Ectodermal cell (in vitro differentiated cells): Measurements from ENCODE around the gene OR14C36.

ENCODE experiments used
- H3K27ac ChIP-seq: 2 replicates; pipeline ENCODE4 v1.7.0; 2013; ENCODE audit warnings: mild to moderate bottlenecking, low read depth, low read length; ENCODE audit not compliant: insufficient read depth, poor library complexity, severe bottlenecking
- H3K27me3 ChIP-seq: 2 replicates; pipeline ENCODE4 v1.7.0; 2013; ENCODE audit warnings: mild to moderate bottlenecking, low read length; ENCODE audit not compliant: insufficient read depth, control insufficient read depth, poor library complexity, severe bottlenecking
- H3K36me3 ChIP-seq: one replicate; pipeline ENCODE4 v1.7.0; 2013; ENCODE audit warnings: low read length; ENCODE audit not compliant: control insufficient read depth, insufficient read depth
- H3K4me1 ChIP-seq: one replicate; pipeline ENCODE4 v1.7.0; 2013; ENCODE audit warnings: low read length; ENCODE audit not compliant: control insufficient read depth, insufficient read depth
- H3K4me3 ChIP-seq: 2 replicates; pipeline ENCODE4 v1.7.0; 2013; ENCODE audit warnings: low read depth, low read length, control low read depth; ENCODE audit not compliant: insufficient read depth
- H3K9me3 ChIP-seq: 2 replicates; pipeline ENCODE4 v1.7.0; 2013; ENCODE audit warnings: mild to moderate bottlenecking, low read length, moderate library complexity; ENCODE audit not compliant: control insufficient read depth
- WGBS, 2 experiments: methylation state at CpG; one replicate each; pipeline ENCODE4 v1.1.7; 2013; ENCODE audit warnings: missing lambda C conversion rate in 2 of 2; 5-methylcytosine and 5-hydroxymethylcytosine counted together

OR14C36 gene

GRCh38 chr1:248366609-248367008 lies 18.0 kb downstream of the OR14C36 start:
- Histone ChIP-seq H3K4me1 (no peaks in the 10 kb centered on the region), H3K4me3 (no peak overlapping the region), H3K27me3 (no peaks in the 10 kb centered on the region), H3K9me3 (peaks cover 3% of the 10 kb centered on the region), H3K27ac (no peak overlapping the region), H3K36me3 (no peaks in the 10 kb centered on the region)

- Histone ChIP-seq H3K36me3 (no peaks in the 10 kb centered on the region), H3K27me3 (no peaks in the 10 kb centered on the region), H3K4me3 (no peak overlapping the region), H3K4me1 (no peaks in the 10 kb centered on the region), H3K27ac (no peak overlapping the region), H3K9me3 (peaks cover 21% of the 10 kb centered on the region)
- 67 to 76% methylated on average over 5 of the region's 5 CpGs for WGBS, 2 experiments
Observed at GRCh38 chr1:248372394-248372793, 23.8 kb downstream of the OR14C36 start.

- Histone ChIP-seq H3K4me1 (no peaks in the 10 kb centered on the region), H3K27ac (no peak overlapping the region), H3K4me3 (no peak overlapping the region), H3K9me3 (peaks cover 21% of the 10 kb centered on the region), H3K36me3 (no peaks in the 10 kb centered on the region), H3K27me3 (no peaks in the 10 kb centered on the region)
- whole genome bisulfite sequencing, 2 experiments: 74 to 75% methylated on average over 4 of the region's 4 CpGs
Observed at GRCh38 chr1:248373761-248374160, 25.2 kb downstream of the OR14C36 start.

- Histone ChIP-seq H3K9me3 (peaks cover 25% of the 10 kb centered on the region), H3K27me3 (no peaks in the 10 kb centered on the region), H3K36me3 (no peaks in the 10 kb centered on the region), H3K4me3 (no peak within 1 kb of the TSS), H3K27ac (no peak within 1 kb of the TSS), H3K4me1 (no peaks in the 10 kb centered on the region)
Observed at GRCh38 chr1:248375446-248375845, 26.9 kb downstream of the OR14C36 start, which contains the start of gene OR2T6. TSS of gene OR2T6 (plus strand) at chr1:248375746. CDS start at chr1:248387609, 11,863 bp downstream.

- Histone ChIP-seq H3K27me3 (no peaks in the 10 kb centered on the region), H3K36me3 (no peaks in the 10 kb centered on the region), H3K27ac (no peak overlapping the region), H3K9me3 (peaks cover 25% of the 10 kb centered on the region), H3K4me1 (no peaks in the 10 kb centered on the region), H3K4me3 (no peak overlapping the region)
- WGBS, 2 experiments: 45 to 63% methylated on average over 3 of the region's 3 CpGs
Observed at GRCh38 chr1:248376916-248377315, 28.3 kb downstream of the OR14C36 start.

GRCh38 chr1:248380854-248381253 lies 32.3 kb downstream of the OR14C36 start:
- H3K27ac ChIP-seq: no peak overlapping the region
- no peaks in the 10 kb centered on the region for H3K27me3 ChIP-seq
- no peaks in the 10 kb centered on the region for H3K4me1 ChIP-seq
- WGBS, 2 experiments: 67 to 72% methylated on average over 2 to 3 of the region's 3 CpGs
- H3K9me3 ChIP-seq: peaks cover 18% of the 10 kb centered on the region
- H3K36me3 ChIP-seq: no peaks in the 10 kb centered on the region
- H3K4me3 ChIP-seq: no peak overlapping the region

- no peaks in the 10 kb centered on the region for H3K27me3 ChIP-seq
- peaks cover 23% of the 10 kb centered on the region for H3K9me3 ChIP-seq
- 58 to 64% methylated on average over 2 of the region's 2 CpGs for WGBS, 2 experiments
- no peak overlapping the region for H3K4me3 ChIP-seq
- H3K27ac ChIP-seq: no peak overlapping the region
- H3K36me3 ChIP-seq: no peaks in the 10 kb centered on the region
- no peaks in the 10 kb centered on the region for H3K4me1 ChIP-seq
Observed at GRCh38 chr1:248388426-248388825, 39.9 kb downstream of the OR14C36 start.

- 39 to 44% methylated on average over 2 of the region's 2 CpGs for WGBS, 2 experiments
- Histone ChIP-seq H3K27ac (no peak overlapping the region), H3K27me3 (no peaks in the 10 kb centered on the region), H3K36me3 (no peaks in the 10 kb centered on the region), H3K4me1 (no peaks in the 10 kb centered on the region), H3K9me3 (peaks cover 12% of the 10 kb centered on the region), H3K4me3 (no peak overlapping the region)
Observed at GRCh38 chr1:248393050-248393449, 44.5 kb downstream of the OR14C36 start.
